HG03342 (cell line): ENCODE results near the gene ZBED4.

Experiments used
- ATAC-seq: cut with Tn5 transposase; IDR thresholded peaks from one replicate; pipeline ENCODE4 v1.9.1; 2021; ENCODE audit warnings: mild to moderate bottlenecking, moderate library complexity; ENCODE audit not compliant: unreplicated experiment

The ZBED4 gene

GRCh38 chr22:49933236-49934159, 79.9 kb downstream of the ZBED4 start:
- no peak for ATAC-seq

GRCh38 chr22:49934160-49934890, 80.7 kb downstream of the ZBED4 start:
- ATAC-seq: no peak

GRCh38 chr22:49934891-49935557, 81.4 kb downstream of the ZBED4 start:
- no peak for ATAC-seq

- ATAC-seq: no peak
These were observed 81.9 kb downstream of the ZBED4 start for GRCh38 chr22:49935561-49935960.

- ATAC-seq: peak; percentile 62
These were observed 82.7 kb downstream of the ZBED4 start for GRCh38 chr22:49936018-49936972.

GRCh38 chr22:49936973-49937757, 83.5 kb downstream of the ZBED4 start:
- ATAC-seq: no peak

GRCh38 chr22:49937758-49938564, 84.3 kb downstream of the ZBED4 start:
- no peak for ATAC-seq

- ATAC-seq: no peak
These were observed 85.0 kb downstream of the ZBED4 start for GRCh38 chr22:49938565-49939136.
